HAP-1 (cell line): ENCODE data around the gene LASP1.

Experiments
- DNase-seq, 2 experiments: peaks; one replicate each; pipeline ENCODE4 v3.0.0-alpha.2; 2016 to 2020; ENCODE audit warnings: low spot score in 2 of 2
- H3K27me3 ChIP-seq: fragments of 250-450 bp; sonication (Bioruptor Pico); 2 replicates; pipeline ENCODE4 v1.5.1; 2020; ENCODE audit warnings: low read depth, mild to moderate bottlenecking, moderate library complexity
- H3K36me3 ChIP-seq: fragments of 250-450 bp; sonication (Bioruptor Pico); replicated peaks from 2 replicates; pipeline ENCODE4 v1.5.1; 2020; ENCODE audit warnings: mild to moderate bottlenecking
- H3K4me1 ChIP-seq: fragments of 250-450 bp; sonication (Bioruptor Pico); 2 replicates; pipeline ENCODE4 v1.5.1; 2020; ENCODE audit warnings: mild to moderate bottlenecking
- H3K4me3 ChIP-seq: fragments of 250-450 bp; sonication (Bioruptor Pico); 2 replicates; pipeline ENCODE4 v1.5.1; 2020; ENCODE audit warnings: mild to moderate bottlenecking, moderate library complexity
- H3K9me3 ChIP-seq: fragments of 250-450 bp; sonication (Bioruptor Pico); 2 replicates; pipeline ENCODE4 v1.5.1; 2020; ENCODE audit warnings: mild to moderate bottlenecking, moderate library complexity
- in situ Hi-C: fragments of 300-500 bp; cut with MboI; formaldehyde crosslinking; loops from 3 replicates; pipeline ENCODE4 v1.14.3; 2020; ENCODE audit warnings: low sequenced_read_pairs, inconsistent platforms, mixed read lengths

LASP1 gene

DNA sequence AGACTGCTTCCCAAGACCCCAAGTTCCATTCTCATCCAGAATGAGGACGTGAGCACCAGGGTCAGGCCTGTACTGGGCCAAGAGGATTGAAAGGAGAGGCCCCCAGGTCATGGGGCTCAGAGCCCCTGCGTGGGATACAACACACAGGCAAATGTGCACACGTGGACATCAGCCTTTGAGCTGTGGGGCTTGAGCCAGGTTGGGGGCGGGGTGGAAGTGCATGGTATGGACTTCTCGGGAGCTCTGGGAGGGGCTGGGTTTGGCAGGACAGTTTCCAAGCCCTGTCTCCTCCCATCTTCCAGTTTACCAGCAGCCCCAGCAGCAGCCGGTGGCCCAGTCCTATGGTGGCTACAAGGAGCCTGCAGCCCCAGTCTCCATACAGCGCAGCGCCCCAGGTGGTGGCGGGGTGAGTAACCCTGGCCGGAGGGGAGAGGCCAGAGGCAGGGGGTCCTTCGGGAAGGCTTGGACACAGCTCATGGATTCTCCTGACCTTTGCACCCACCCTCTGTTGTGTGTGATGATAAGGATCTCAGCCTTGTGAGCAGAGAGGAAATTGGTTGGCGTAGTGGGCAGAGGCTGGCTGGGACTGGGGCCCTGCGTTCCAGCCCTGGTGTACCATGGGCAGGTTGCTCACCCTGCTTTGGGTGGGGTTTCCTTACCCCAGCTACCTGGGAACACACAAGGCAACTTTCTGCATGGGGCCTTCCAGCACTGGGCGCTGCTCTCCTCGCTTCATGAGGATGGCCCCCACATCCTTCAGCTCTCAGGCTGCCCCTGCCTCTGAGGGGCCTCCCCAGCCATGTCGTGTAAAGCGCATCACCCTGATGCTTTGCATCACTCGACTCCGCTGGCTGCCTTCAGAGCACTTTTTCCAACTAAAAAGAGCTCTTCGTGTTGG lies 45.1 kb downstream of the LASP1 start:
- no peaks in the 10 kb centered on the region for H3K27me3 ChIP-seq
- no peaks in the 10 kb centered on the region for H3K9me3 ChIP-seq
- no peak overlapping the region for H3K4me3 ChIP-seq
- no peak for DNase-seq
- H3K4me1 ChIP-seq = no peaks in the 10 kb centered on the region
- H3K36me3 ChIP-seq = peaks cover 18% of the 10 kb centered on the region
- in situ Hi-C loops = no loop called here

- Histone ChIP-seq H3K4me1 (no peaks in the 10 kb centered on the region), H3K36me3 (peaks cover 18% of the 10 kb centered on the region), H3K4me3 (no peak overlapping the region), H3K27me3 (no peaks in the 10 kb centered on the region), H3K9me3 (no peaks in the 10 kb centered on the region)
- in situ Hi-C loops = no loop called here
- DNase-seq = no peak
These were observed 45.8 kb downstream of the LASP1 start for GRCh38 chr17:38915639-38915995.

DNA sequence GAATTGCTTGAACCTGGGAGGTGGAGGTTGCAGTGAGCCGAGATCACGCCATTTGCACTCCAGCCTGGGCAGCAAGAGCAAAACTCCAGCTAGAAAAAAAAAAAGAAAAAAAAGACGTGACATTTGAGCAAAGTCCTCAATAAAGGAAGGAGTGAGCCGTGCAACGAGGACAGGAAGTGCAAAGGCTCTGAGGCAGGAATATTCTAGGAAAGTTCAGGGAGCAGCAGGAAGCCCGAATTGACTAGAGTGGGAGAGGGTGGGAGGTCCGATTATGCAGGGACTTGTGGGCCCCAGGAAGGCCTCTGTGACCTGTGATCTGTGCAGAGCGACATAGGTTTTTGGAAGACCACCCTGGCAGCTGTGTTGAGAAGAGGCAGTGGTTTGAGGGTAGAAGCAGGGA lies 46.9 kb downstream of the LASP1 start:
- Histone ChIP-seq H3K36me3 (peaks cover 18% of the 10 kb centered on the region), H3K4me1 (no peaks in the 10 kb centered on the region), H3K9me3 (no peaks in the 10 kb centered on the region), H3K27me3 (no peaks in the 10 kb centered on the region), H3K4me3 (no peak overlapping the region)
- in situ Hi-C loops = no loop called here
- no peak for DNase-seq

DNA sequence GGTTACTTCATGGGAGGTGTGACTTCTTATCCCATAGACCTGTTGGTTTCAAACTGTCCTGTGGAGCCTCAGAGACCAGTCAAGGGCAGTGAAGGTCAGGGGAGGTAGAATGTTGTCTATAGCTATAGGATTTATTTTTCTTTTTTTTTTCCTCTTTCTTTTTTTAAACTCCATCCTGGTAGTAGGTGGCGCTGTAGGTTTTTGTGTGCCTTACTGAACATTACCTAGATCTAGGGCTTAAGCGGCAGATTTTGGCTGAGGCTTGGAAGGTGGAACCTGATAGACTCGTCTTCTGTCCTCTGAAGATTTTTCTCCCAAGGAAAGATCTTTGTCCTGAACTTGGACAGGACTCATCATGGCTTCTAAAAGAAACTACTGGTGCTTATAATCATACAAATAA lies 47.4 kb downstream of the LASP1 start:
- in situ Hi-C loops = no loop called here
- Histone ChIP-seq H3K36me3 (peaks cover 18% of the 10 kb centered on the region), H3K9me3 (no peaks in the 10 kb centered on the region), H3K4me1 (no peaks in the 10 kb centered on the region), H3K4me3 (no peak overlapping the region), H3K27me3 (no peaks in the 10 kb centered on the region)
- no peak for DNase-seq

DNA sequence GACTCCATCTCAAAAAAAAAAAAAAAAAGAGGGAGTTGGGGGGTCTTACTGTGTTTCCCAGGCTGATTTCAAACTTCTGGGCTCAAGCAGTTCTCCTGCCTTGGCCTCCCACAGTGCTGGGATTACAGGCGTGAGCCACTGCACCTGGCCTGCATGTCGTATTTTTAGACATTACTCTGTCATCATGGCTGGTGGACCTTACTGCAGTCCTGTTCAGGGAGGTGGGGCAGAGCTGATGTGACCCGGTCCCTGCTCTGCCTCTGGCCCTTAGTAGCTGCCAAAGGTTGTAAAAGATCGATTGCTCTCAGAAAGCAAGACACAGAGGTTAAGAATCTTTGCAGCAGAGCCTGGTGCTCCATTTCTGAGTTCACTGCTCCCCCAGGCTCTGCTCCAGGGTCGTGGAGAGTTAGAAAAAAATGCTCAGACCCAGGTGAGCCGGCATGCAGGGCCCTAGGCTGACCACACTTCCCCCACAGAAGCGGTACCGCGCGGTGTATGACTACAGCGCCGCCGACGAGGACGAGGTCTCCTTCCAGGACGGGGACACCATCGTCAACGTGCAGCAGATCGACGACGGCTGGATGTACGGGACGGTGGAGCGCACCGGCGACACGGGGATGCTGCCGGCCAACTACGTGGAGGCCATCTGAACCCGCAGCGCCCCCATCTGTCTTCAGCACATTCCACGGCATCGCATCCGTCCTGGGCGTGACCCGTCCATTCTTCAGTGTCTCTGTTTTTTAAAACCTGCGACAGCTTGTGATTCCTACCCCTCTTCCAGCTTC lies 48.5 kb downstream of the LASP1 start:
- Histone ChIP-seq H3K27me3 (no peaks in the 10 kb centered on the region), H3K4me3 (no peak overlapping the region), H3K36me3 (peaks cover 18% of the 10 kb centered on the region), H3K9me3 (no peaks in the 10 kb centered on the region), H3K4me1 (no peaks in the 10 kb centered on the region)
- no peak for DNase-seq
- in situ Hi-C loops = no loop called here

DNA sequence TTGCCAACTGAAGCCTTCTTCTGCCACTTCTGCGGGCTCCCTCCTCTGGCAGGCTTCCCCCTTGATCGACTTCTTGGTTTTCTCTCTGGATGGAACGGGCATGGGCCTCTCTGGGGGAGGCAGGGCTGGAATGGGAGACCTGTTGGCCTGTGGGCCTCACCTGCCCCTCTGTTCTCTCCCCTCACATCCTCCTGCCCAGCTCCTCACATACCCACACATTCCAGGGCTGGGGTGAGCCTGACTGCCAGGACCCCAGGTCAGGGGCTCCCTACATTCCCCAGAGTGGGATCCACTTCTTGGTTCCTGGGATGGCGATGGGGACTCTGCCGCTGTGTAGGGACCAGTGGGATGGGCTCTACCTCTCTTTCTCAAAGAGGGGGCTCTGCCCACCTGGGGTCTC lies 49.1 kb downstream of the LASP1 start:
- Histone ChIP-seq H3K4me3 (no peak overlapping the region), H3K9me3 (no peaks in the 10 kb centered on the region), H3K36me3 (peaks cover 18% of the 10 kb centered on the region), H3K27me3 (no peaks in the 10 kb centered on the region), H3K4me1 (no peaks in the 10 kb centered on the region)
- in situ Hi-C loops = no loop called here
- DNase-seq = no peak

DNA sequence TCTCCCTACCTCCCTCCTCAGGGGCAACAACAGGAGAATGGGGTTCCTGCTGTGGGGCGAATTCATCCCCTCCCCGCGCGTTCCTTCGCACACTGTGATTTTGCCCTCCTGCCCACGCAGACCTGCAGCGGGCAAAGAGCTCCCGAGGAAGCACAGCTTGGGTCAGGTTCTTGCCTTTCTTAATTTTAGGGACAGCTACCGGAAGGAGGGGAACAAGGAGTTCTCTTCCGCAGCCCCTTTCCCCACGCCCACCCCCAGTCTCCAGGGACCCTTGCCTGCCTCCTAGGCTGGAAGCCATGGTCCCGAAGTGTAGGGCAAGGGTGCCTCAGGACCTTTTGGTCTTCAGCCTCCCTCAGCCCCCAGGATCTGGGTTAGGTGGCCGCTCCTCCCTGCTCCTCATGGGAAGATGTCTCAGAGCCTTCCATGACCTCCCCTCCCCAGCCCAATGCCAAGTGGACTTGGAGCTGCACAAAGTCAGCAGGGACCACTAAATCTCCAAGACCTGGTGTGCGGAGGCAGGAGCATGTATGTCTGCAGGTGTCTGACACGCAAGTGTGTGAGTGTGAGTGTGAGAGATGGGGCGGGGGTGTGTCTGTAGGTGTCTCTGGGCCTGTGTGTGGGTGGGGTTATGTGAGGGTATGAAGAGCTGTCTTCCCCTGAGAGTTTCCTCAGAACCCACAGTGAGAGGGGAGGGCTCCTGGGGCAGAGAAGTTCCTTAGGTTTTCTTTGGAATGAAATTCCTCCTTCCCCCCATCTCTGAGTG lies 49.6 kb downstream of the LASP1 start:
- Histone ChIP-seq H3K9me3 (no peaks in the 10 kb centered on the region), H3K4me1 (no peaks in the 10 kb centered on the region), H3K4me3 (no peak overlapping the region), H3K27me3 (no peaks in the 10 kb centered on the region), H3K36me3 (peaks cover 16% of the 10 kb centered on the region)
- in situ Hi-C loops = no loop called here
- no peak for DNase-seq

DNA sequence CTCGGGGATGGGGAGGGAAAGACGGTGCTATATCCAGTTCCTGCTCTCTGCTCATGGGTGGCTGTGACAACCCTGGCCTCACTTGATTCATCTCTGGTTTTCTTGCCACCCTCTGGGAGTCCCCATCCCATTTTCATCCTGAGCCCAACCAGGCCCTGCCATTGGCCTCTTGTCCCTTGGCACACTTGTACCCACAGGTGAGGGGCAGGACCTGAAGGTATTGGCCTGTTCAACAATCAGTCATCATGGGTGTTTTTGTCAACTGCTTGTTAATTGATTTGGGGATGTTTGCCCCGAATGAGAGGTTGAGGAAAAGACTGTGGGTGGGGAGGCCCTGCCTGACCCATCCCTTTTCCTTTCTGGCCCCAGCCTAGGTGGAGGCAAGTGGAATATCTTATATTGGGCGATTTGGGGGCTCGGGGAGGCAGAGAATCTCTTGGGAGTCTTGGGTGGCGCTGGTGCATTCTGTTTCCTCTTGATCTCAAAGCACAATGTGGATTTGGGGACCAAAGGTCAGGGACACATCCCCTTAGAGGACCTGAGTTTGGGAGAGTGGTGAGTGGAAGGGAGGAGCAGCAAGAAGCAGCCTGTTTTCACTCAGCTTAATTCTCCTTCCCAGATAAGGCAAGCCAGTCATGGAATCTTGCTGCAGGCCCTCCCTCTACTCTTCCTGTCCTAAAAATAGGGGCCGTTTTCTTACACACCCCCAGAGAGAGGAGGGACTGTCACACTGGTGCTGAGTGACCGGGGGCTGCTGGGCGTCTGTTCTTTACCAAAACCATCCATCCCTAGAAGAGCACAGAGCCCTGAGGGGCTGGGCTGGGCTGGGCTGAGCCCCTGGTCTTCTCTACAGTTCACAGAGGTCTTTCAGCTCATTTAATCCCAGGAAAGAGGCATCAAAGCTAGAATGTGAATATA lies 50.8 kb downstream of the LASP1 start:
- Histone ChIP-seq H3K4me1 (no peaks in the 10 kb centered on the region), H3K36me3 (peaks cover 4% of the 10 kb centered on the region), H3K4me3 (no peak overlapping the region), H3K27me3 (no peaks in the 10 kb centered on the region), H3K9me3 (no peaks in the 10 kb centered on the region)
- in situ Hi-C loops = no loop called here
- DNase-seq = peak in 1 of 2 experiments; percentile 2

GRCh38 chr17:38921756-38922411 lies 52.0 kb downstream of the LASP1 start:
- no peaks in the 10 kb centered on the region for H3K4me1 ChIP-seq
- H3K36me3 ChIP-seq = no peaks in the 10 kb centered on the region; the same call in 1 of the 2 replicates
- no peaks in the 10 kb centered on the region for H3K9me3 ChIP-seq
- in situ Hi-C loops = no loop called here
- no peaks in the 10 kb centered on the region for H3K27me3 ChIP-seq
- no peak overlapping the region for H3K4me3 ChIP-seq
- peak in 1 of 2 experiments; percentile 6 for DNase-seq

DNA sequence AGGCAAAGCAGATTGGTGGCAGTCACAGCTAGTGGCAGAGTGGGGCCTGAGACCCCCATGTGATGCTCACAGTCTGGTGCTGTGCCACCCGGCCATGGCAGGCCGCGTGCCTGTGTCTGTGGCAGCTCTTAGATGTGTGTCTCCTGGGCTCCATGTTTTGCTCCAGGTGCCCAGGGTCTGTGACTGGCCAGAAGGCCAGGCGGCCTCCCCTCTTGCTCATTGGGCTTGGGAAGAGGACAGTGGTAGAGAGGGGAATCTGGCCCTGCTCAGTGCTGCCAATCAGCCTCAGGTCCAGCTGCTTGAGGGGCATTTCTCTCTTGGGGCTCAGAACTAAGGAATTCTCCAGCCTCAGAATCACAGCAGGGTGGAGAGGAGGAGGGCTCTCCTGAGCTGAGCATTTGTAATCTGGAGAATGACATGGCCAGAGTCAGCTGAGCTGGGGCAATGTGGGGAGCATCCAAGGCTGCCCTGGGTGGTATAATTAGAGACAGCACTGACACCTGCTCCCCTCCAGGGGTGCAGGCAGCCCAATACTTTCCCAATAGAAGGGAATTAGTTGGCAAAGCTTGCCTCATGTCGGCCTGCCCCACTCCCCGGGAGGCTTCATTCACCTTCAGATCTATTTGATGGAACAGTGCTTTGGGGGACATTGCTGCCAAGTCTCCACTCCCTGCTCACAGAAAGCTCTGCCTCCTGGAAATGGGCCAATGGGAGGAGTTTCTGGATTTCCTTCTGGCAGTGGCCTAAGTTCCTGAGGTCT lies 52.9 kb downstream of the LASP1 start:
- H3K4me1 ChIP-seq = no peaks in the 10 kb centered on the region
- peak in 1 of 2 experiments; percentile 45 for DNase-seq
- in situ Hi-C loops = no loop called here
- H3K4me3 ChIP-seq = no peak overlapping the region
- H3K27me3 ChIP-seq = no peaks in the 10 kb centered on the region
- no peaks in the 10 kb centered on the region; the same call in 1 of the 2 replicates for H3K36me3 ChIP-seq
- H3K9me3 ChIP-seq = no peaks in the 10 kb centered on the region

DNA sequence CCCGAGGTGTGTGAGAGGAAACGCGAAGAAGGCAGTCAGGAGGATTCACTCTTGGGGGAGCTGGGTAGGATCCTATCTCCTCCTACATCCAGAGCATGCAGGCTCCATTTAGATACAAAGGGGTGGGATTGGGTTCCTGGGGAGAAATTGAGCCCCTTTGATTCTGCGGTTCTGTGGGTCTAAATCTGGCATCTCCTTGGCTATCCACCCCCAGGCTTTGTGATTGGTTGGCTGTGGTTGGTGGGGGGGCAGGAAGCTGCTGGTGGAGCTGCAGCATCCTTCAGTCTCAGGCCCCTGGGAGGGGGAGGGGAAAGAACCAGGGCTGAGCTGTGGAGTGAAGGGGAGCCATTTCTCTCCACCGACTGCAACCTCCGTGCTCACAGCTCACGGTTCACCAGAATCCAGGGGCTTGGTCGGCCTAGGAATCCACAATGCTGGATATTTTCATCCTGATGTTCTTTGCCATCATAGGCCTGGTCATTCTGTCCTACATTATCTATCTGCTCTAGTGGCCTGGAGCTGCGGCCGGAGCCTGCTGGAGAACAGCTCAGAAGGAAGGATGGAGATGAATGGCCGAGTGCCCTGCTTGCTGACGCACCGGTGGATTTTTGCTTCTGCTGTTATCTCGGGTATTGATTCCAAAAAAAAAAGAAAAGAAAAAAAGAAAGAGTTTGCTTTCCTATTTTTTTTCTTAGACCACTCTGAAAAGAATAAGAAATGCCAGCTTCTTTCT lies 55.6 kb downstream of the LASP1 start, which contains the start of gene LASP1NB:
LASP1NB (plus strand) TSS at position 352 of the 733 bp plus-strand sequence.
- Histone ChIP-seq H3K4me1 (no peaks in the 10 kb centered on the region), H3K4me3 (no peak within 1 kb of the TSS), H3K27me3 (no peaks in the 10 kb centered on the region), H3K9me3 (no peaks in the 10 kb centered on the region), H3K36me3 (no peaks in the 10 kb centered on the region)
- no peak for DNase-seq
- in situ Hi-C loops = no loop called here
